NCI-H2081 (cell line): Measurements from ENCODE around the gene SEMG1.

Experiments
- DNase-seq, 2 experiments: peaks; one replicate each; lab custom pipeline; 2025; lab: John Stamatoyannopoulos, UW

Gene SEMG1

GRCh38 chr20:45223136-45223535 lies 16.3 kb downstream of the SEMG1 start:
- DNase-seq: no peak

- DNase-seq: no peak
These were observed 19.5 kb downstream of the SEMG1 start for GRCh38 chr20:45226287-45226686.

GRCh38 chr20:45229264-45230056 lies 22.6 kb downstream of the SEMG1 start:
- DNase-seq: peak in 1 of 2 experiments; percentile 5

DNA sequence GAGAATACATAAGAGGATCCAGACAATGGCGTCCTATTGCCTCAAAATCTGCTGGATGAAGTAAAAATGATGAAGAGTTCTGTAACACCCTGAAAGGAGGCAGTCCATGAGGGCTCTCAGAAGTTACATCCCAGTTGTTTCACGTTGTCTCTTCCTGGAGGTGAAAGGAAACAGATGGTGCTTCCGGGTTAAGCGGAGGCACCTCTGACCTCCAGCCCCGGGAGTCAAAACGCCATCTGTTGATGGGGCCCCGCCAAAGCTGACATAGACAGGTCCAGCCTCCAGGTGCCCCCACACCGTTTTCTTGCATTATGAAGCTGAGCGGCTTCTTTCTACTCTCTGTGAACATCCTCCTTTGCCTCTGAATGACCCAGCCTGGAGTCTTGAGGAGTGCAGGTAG lies 23.8 kb downstream of the SEMG1 start:
- DNase-seq: no peak

GRCh38 chr20:45235995-45236394 lies 29.2 kb downstream of the SEMG1 start:
- DNase-seq: no peak

- no peak for DNase-seq
These were observed 31.3 kb downstream of the SEMG1 start for GRCh38 chr20:45238139-45238538.

DNA sequence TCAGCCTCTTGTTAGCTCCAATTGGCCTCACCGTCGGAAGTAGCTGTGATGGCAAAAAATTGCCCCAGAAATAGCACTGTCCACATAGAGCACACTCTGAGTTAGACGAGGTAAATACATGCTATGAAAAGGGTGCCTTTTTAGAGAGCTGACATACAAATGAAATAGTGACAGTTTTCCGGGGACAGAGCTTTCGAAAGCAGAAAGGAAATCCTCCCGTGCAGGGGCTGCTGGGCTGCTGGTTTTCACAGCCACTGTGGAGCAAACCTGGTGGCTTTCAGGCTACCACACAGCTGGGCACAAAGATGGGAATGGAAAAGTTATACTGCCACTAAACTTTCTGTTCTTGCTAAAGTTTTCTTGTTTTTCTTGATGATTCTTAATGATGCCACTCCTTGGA lies 39.3 kb downstream of the SEMG1 start:
- DNase-seq: no peak

- no peak for DNase-seq
These were observed 41.0 kb downstream of the SEMG1 start for GRCh38 chr20:45247865-45248264.

DNA sequence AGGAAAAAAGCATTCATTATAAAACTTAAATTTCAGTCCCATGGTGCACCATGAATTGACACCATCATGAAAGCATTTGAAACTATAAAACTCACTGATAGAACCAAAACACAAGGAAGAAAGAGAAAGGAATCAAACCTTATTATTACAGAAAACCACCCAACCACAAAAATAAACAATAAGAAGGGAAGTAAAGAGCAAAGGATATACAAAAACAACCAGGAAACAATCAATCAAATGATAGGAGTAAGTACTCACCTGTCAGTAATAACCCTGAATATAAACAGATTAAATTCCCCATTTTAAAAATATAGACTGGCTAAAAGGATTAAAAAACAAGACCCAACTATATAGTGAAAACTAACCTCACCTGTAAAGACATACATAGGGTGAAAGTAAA lies 41.8 kb downstream of the SEMG1 start:
- DNase-seq: no peak

GRCh38 chr20:45251884-45252560 lies 45.2 kb downstream of the SEMG1 start:
- DNase-seq: no peak

DNA sequence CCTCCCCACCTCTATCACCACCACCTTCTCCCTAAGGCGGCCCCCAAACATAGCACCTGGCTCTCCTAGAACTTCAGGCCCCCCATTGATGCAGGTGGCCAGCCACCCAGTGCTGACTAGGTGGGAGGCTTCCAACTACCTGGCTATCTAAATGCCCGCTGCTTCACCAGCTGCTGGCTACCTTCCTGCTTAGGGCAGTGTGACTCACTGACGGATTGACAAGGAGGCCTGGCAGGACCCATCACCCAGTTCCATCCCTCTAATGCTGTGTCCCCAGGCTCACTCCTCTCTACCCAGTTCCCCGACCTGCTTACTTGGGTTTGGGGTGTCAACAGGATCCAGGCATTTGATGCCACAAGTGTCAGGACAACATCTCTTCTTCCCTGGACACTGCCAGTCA lies 46.4 kb downstream of the SEMG1 start:
- DNase-seq: no peak

DNA sequence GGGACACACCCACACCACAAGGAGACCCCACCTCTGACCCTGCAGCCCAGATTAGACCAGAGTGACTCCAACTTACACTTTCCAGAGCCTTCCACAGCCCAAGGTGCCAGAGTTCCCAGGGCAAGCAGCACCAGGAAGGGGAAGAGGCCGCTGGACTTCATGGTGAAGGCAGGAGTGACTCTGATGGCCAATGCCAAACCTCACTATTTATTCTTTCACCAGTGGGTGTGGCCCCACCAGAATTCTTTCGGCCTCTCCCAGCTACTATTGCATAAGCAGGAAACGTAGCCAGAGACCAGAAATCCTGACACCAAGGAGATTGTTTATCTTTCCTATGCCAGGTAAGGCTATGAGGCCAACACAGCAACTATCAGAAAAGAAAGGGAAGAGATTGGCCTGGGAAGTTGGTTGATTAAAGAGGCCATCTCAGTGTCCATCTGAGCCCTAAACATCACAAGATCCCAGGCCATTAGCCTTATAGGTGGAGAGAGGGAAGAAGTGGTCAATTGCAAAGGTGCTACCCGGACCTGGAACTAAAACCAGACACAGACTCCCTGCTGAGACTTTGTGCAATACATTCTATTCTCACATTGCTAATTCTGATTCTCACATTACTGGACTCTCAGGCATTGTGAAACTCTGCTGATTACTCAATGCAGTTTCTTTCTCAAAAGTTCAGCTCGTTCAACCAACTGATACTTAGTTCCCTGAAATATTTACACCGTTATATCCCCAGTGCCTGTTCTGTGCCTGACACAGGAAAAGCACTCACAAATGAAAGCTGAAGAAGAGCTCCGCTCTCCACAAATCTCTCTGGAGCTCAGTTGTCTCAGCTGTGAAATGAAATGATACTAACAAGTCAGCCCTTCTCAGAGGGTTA lies 47.8 kb downstream of the SEMG1 start, which contains the start of gene SLPI:
TSS of gene SLPI (minus strand) at position 182 of the 880 bp plus-strand sequence. CDS start at position 161, 21 bp downstream.
- no peak for DNase-seq

DNA sequence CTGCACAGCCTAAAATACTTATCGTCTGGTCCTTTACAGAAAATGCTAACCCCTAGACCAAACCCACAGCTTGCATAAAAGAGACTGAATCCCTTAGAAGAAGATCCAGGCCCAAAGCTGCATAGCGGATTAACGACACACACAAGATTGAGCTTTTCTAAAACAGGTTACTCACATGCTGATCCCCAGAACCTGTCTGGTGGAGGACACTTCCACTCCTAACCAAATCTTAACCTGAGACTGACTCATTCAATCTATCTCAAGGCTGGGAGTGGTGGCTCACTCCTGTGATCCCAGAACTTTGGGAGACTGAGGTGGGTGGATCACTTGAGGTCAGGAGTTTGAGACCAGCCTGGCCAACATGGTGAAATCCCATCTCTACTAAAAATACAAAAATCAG lies 50.3 kb downstream of the SEMG1 start:
- no peak for DNase-seq

DNA sequence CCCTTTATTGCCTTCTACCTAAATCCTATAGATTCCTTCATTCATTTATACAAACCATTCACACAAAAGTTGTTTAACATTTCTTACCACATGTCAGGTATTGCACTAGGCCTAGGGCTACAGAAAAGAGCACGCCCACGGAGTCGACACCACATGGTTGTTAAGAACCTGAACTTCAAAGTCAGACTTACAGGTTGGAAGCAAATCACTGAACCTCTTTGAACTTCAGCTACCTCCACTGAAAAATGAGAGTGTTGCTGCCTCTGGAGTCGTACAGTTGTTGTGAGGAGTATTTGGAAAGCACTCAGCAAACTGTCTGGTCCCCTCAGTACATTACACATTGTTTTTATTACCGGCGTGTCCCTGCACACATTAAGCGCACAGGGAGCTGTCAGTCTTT lies 50.9 kb downstream of the SEMG1 start:
- DNase-seq: no peak

DNA sequence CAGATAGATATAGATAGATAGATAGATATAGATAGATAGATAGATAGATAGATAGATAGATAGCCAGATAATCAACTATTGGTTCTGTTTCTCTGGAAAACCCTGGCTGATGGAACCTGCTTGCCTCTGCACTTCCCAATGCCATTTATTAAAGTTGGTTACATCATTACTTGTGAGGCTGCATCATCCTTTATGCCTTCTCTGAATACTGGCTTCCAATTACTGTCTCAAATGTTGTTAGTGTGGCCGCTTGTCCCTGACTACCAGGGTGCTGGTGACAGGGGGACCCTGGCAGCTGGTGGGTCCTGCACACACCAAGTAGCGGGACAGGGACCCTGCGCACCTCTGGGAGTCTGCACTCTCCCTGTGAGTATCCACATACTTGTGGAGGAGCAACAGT lies 51.4 kb downstream of the SEMG1 start:
- no peak for DNase-seq

DNA sequence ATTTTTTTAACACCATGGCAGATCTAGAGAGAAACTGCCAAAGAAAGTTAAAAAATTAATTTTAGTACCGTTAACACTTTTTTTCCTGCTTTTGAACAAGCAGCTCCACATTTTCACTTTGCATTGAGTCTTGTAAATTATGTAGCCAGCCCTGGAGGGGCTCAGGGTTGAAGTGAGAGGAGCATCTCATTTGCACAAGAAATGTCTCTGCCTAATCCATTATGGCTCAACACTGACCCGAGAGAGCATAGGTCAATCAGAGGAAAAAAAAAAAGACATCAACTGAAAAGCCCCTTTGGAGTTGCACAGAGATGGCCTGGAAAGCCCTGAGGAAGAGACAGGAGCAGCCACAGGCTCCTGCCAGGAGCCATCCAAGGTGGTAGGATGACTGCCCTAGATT lies 51.8 kb downstream of the SEMG1 start:
- DNase-seq: no peak
